NCI-H510A (cell line): ENCODE measurements around the gene FER.
"Not testable (repeated sequence)": the region's sequence is repeated elsewhere in the genome, so short reads cannot be mapped to it uniquely, and the experiment has no call there.

Source experiments
- DNase-seq: peaks from one replicate; lab custom pipeline; 2025; lab: John Stamatoyannopoulos, UW

The FER gene

GRCh38 chr5:108881133-108881532, 133.4 kb downstream of the FER start:
- DNase-seq: no peak

DNA sequence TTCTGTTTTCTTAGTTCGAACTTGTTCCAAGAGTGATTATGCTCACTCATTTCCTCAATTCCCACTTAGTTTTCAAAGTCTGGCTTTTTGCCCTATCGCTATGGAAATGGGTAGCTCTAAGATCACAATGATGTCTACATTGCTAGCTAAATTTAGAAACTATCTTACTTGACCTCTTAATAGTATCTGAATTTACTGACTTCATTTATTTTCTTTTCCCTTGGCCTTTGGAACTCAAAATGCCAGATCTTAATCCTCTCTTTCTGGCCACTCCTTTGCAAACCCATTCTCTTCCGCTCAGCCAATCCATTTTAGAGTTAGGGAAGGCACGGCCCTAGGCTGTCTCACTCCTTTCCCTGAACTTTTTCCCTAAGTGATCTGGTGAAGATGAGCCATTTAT, 137.0 kb downstream of the FER start:
- no peak for DNase-seq

- DNase-seq: no peak
Observed at GRCh38 chr5:108898257-108898656, 150.6 kb downstream of the FER start.

DNA sequence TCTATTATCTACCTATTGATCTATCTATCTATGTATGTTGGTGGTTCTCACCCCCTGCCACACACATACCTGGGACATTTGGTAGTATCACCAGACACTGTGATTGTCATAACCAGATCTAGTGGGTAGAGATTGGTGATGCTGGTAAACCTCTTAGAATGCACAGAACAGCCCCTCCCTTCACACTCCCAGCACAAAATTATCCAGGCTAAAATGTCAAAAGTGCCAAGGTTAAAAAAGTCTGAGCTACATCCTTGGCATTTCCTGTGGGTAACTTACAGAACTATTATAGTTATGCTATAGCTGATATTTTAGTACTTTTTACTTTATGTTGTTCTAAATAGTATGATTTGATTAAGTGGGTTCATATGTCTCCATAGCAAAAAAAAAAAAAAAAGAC, 151.0 kb downstream of the FER start:
- no peak for DNase-seq

DNA sequence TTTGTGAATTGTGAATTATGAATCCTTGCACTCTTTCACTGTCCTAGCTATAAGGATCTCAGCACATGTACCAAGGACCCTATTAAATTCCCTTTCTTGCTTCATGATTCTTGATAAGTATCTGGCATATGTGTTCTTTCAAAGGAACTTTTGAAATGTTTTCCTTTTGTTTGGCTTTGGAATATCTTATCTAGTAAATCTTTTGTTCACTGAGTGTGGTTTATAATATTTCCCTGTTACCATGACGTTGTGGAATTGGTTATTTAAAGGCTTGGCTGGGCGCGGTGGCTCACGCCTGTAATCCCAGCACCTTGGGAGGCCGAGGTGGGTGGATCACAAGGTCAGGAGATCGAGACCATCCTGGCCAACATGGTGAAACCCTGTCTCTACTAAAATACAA, 151.5 kb downstream of the FER start:
- not testable (repeated sequence) for DNase-seq

DNA sequence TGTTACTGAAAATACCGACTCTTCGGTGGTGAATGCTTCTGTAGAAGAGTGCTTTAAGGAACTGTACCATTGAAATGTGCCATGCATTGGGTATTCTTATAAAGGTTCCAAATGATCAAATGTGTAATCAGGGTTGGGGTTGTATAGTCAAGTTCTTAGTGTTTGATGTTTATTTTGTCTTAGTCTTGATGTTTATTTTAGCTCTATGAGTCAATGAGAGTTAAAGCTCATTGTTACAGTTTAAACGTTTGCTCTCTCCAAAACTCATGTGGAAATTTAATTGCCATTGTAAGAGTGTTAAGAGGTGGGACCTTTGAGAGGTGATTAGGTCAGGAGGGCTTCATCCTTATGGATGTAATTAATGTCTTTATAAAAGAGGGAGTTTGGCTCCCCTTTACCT, 153.0 kb downstream of the FER start:
- DNase-seq: no peak

DNA sequence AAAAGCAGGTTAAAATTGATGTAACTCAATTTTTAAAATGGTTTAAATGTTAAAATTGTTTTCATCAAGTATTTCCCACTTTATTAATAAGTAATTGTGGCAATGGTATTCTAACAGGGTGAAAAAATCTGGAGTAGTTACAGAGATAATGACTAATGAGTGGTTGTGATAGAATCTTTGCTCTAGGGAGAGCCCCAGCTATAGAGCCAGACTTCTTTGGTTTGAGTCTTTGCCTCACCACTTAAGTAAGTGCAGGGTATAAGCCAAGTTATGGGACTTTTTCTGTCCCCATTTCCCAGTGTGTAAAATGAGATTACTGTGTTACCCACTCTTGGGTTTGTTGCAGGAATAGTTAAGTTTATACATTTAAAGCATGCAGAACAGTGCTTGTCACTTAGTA, 158.1 kb downstream of the FER start:
- no peak for DNase-seq

GRCh38 chr5:108910627-108911026, 162.9 kb downstream of the FER start:
- no peak for DNase-seq

- no peak for DNase-seq
Observed at GRCh38 chr5:108911055-108911454, 163.4 kb downstream of the FER start.

DNA sequence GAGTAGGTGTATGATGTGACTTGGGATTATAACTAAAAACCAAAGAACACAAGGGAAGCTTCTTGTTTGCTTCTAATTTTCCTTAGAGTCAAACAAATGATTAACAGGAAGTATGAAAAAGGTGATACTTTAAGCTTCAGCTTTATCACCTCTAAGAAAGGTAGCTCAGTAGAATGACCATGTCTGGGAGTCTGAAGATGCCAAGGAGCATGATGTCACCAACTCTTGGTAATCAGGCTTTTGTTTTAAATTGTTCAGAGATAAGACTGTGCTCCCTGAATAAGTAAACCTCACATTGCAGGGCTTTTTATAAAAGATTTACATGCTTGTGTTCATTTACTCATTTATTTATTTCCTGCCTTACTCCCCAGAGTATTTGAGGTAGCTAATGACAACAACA, 169.9 kb downstream of the FER start:
- no peak for DNase-seq

DNA sequence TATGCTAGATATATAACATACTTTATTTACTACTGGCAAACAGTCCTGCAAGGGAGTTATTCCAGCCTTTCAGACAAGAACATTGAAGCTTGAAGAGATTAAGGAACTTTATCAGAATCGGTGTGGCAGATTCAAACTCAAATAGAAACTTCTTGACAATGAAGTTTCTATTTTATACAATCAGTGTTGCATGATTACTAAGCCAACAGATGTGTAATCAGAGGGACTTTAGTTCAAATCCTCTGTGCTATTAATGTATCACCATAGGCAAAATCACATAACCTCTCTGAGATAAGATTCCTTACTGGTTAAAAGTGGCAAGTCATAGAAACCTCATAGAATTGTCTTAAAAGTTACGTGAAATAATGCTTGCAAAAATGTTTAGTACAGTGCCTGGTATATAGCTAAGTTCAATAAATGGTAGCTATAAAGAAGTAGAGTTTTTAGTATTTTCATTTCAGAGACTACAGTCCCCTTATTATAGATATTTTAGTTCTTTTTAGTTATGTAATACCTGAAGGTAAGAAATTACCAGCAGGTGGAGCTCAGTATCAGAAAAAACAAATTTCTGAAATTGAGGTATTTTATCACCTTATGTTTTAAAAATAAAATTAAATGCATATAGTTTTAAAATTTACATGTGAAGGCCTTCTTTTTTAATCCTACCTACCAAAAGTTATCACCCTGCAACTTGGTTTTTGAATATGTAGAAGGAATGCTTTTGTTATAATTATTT, 172.1 kb downstream of the FER start:
- no peak for DNase-seq

DNA sequence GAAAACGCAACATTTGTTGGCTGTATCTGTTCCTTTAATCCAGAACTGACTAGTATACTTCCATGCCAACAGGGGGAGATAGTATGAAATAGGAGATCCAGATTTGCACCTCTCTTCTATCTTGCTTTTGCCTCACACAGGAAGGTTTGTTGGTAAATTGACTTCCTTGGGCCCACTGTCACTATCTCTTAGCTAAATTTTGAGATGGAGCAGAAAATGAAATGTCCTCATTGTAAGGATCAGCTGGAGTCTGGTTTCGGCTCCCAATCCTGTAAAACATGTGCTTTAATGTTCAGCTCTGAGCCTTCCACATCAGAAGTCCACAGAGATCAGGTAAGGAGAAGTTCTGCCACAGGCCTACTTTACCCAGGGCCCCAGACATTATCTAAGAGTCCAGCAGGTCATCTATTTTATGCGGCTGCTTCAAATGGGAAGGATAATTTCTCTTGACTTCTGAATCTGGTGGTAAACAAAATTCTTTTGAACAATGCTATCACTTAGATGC, 176.8 kb downstream of the FER start:
- no peak for DNase-seq

- DNase-seq: no peak
Observed at GRCh38 chr5:108925073-108925472, 177.4 kb downstream of the FER start.

- DNase-seq: no peak
Observed at GRCh38 chr5:108930107-108930506, 182.4 kb downstream of the FER start.

GRCh38 chr5:108935611-108936010, 187.9 kb downstream of the FER start:
- no peak for DNase-seq

DNA sequence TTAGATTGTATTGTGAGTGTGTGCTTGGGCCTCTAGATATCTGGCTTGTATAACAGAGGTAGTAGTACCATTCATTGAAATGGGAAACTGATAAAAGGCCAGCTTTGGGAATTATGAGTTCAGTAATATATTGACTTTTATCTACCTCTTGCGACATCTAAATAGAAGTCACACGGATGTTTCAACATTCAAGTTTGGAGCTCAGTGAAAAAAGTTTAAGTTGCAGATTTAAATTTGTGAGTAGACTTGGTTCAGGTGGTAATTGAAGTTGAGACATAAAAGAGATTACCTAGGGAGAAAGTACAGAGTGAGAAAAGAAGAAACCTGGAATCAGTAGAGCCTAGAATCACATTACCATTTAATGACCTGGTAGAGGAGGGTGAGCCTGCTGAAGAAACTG, 189.5 kb downstream of the FER start:
- no peak for DNase-seq

DNA sequence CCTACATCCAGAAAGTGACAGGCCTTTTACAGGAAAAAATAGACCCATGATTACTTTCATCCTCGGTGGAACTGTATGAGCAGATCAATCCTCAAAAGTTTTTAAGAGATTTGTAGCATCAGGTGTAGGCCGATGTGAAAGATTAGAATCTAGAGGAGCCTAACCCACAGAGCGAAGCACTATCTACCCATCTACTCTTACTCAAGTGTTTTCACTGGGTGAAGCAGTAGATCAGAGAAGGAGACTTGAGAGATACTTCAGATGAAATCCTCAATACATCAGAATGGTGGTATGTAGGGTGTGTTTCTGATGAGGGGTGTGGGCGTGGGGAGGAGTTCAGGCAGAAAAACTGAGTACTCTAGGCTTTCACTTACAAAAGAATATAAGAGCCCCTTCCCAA, 192.8 kb downstream of the FER start:
- no peak for DNase-seq

- DNase-seq: no peak
Observed at GRCh38 chr5:108941746-108942145, 194.0 kb downstream of the FER start.

DNA sequence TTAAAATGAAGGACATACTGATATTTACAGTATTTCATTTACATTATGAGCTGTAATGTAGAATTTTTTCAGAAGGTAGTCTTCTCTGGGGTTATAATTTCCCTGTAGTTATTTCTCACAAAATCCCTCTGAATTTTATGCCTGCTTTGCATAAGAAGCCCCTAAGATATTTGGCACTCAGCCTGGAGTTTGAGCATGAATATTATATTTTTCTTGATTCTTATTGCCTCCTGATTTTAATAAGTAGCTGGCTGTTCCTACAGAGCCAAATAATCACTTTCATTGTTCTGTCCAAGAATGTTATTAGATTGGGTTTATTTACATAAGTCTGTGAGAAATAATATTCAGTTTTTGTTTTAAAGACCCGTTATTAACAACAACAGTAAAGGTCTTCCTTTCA, 195.0 kb downstream of the FER start:
- DNase-seq: no peak

- no peak for DNase-seq
Observed at GRCh38 chr5:108945094-108945493, 197.4 kb downstream of the FER start.

DNA sequence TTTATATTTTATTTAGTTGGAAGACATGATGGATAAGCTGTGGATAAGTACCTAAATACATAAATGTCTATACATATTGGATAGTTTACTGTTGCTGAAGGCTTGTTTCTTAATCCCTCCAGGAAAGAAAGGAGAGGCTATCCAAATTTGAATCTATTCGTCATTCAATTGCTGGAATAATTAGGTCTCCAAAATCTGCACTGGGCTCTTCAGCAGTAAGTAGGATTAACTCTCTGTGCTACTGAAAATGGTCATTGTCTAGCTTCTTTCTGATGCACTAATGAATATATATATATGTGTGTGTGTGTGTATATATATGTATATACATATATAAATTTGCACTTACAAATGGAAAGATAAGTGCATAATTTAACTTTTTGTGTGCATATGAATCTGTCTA, 198.3 kb downstream of the FER start:
- DNase-seq: no peak

GRCh38 chr5:108947164-108947563, 199.5 kb downstream of the FER start:
- DNase-seq: no peak

DNA sequence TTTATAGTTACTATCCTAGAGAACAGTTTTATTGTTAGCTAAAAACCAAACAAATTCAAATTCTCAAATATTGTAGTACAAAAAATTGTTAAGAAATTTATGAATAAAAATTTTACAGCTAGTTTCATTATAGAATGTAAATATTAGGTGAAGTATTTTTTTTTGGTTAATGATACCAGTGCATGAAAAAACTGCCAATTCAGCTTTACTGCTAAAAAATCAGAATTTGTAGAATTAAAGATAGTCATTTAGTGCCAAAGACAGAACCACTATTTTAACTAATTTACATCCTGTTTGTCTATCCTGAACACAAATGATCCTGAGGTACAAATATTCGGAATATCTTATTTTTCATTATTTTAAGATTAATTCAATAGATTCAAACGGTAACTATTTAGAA, 202.6 kb downstream of the FER start:
- DNase-seq: no peak

DNA sequence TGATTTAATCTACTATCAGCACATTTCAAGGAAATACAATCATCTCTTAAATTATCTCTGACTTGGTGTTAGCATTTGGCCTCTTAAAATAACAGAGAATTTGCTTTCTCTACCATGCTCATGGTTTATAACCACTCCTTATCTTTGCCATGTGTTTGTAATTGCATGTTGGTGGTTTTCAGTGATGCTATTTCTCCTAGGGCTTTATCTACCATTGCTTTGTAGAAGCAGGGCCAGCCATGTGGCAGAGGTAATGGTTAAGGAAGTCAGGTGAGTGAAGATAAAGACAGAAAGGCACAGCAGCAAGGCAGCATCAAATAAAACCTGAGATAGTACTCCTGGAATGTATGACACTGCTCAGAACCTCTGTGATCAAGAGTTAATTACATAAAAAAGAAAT, 206.2 kb downstream of the FER start:
- DNase-seq: no peak
